HG03342 (cell line): ENCODE results near the gene CBX2.
"Not testable (repeated sequence)": the region's sequence is repeated elsewhere in the genome, so short reads cannot be mapped to it uniquely, and the experiment has no call there.

Source experiments
- ATAC-seq: cut with Tn5 transposase; IDR thresholded peaks from one replicate; pipeline ENCODE4 v1.9.1; 2021; ENCODE audit warnings: mild to moderate bottlenecking, moderate library complexity; ENCODE audit not compliant: unreplicated experiment

Gene CBX2

GRCh38 chr17:79742951-79743476 lies 34.9 kb upstream of the CBX2 start:
- no peak for ATAC-seq

GRCh38 chr17:79743614-79744013 lies 34.3 kb upstream of the CBX2 start:
- ATAC-seq: no peak

- ATAC-seq: no peak
Measured at GRCh38 chr17:79745641-79746105, 32.3 kb upstream of the CBX2 start.

GRCh38 chr17:79746889-79747507 lies 30.9 kb upstream of the CBX2 start:
- ATAC-seq: no peak

- ATAC-seq: no peak
Measured at GRCh38 chr17:79747508-79748294, 30.2 kb upstream of the CBX2 start.

GRCh38 chr17:79748295-79749099 lies 29.5 kb upstream of the CBX2 start:
- ATAC-seq: no peak

- no peak for ATAC-seq
Measured at GRCh38 chr17:79749156-79749815, 28.7 kb upstream of the CBX2 start.

GRCh38 chr17:79749958-79750357 lies 28.0 kb upstream of the CBX2 start:
- ATAC-seq: no peak

- no peak for ATAC-seq
Measured at GRCh38 chr17:79750650-79751545, 27.1 kb upstream of the CBX2 start.

GRCh38 chr17:79752175-79752574 lies 25.8 kb upstream of the CBX2 start:
- ATAC-seq: no peak

- ATAC-seq: no peak
Measured at GRCh38 chr17:79754370-79754769, 23.6 kb upstream of the CBX2 start.

- ATAC-seq: not testable (repeated sequence)
Measured at GRCh38 chr17:79754903-79755302, 23.0 kb upstream of the CBX2 start.

- no peak for ATAC-seq
Measured at GRCh38 chr17:79755591-79755990, 22.4 kb upstream of the CBX2 start.

GRCh38 chr17:79757140-79757745 lies 20.7 kb upstream of the CBX2 start:
- no peak for ATAC-seq

- no peak for ATAC-seq
Measured at GRCh38 chr17:79758271-79758670, 19.7 kb upstream of the CBX2 start.

GRCh38 chr17:79760197-79760906 lies 17.6 kb upstream of the CBX2 start:
- no peak for ATAC-seq

GRCh38 chr17:79761894-79762589 lies 15.9 kb upstream of the CBX2 start:
- no peak for ATAC-seq

- no peak for ATAC-seq
Measured at GRCh38 chr17:79765708-79766107, 12.2 kb upstream of the CBX2 start.
